HG03066 (cell line): ENCODE results near the gene HAPLN3.

Experiments
- ATAC-seq: cut with Tn5 transposase; IDR thresholded peaks from one replicate; pipeline ENCODE4 v1.9.1; 2021; ENCODE audit warnings: low read depth; ENCODE audit not compliant: unreplicated experiment

The HAPLN3 gene

DNA sequence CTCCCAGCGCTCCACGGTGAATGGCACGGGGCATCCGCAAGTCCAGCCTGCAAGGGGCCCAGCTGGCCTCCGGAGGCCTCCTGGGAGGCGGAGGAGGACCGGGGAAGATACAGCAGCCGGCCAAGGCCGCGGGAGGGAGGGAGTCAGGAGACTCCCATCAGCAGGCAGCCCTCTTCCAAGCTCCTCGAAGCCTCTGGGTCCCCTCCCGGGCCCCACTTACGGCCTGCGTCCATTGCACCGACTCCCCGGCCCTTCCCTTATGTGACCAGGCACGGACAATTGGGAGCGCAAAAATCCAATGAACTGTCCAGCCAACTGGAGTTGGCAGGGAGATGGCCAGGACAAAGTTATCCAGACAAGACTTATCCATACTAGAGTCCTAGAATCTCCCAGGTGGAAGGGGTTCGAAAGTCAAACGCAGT lies 17.2 kb upstream of the HAPLN3 start:
- ATAC-seq, result no peak

DNA sequence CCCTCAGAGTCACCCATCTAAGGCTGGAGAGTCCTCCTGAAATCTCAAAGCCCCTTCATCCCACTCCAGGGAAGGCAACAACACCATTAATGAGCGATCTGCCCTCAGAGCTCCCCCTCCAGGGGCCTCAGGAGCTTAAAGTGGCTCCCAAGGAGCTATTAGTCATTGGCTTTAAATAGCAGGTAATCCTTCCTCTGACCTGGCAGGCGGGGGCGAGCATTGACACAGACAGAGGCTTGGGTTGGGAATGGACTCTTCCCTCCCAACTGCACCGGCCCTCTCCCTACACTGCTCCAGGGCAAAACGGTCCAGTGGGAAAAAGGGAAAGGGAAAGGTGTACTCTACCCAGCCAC lies 16.4 kb upstream of the HAPLN3 start:
- ATAC-seq, result no peak

DNA sequence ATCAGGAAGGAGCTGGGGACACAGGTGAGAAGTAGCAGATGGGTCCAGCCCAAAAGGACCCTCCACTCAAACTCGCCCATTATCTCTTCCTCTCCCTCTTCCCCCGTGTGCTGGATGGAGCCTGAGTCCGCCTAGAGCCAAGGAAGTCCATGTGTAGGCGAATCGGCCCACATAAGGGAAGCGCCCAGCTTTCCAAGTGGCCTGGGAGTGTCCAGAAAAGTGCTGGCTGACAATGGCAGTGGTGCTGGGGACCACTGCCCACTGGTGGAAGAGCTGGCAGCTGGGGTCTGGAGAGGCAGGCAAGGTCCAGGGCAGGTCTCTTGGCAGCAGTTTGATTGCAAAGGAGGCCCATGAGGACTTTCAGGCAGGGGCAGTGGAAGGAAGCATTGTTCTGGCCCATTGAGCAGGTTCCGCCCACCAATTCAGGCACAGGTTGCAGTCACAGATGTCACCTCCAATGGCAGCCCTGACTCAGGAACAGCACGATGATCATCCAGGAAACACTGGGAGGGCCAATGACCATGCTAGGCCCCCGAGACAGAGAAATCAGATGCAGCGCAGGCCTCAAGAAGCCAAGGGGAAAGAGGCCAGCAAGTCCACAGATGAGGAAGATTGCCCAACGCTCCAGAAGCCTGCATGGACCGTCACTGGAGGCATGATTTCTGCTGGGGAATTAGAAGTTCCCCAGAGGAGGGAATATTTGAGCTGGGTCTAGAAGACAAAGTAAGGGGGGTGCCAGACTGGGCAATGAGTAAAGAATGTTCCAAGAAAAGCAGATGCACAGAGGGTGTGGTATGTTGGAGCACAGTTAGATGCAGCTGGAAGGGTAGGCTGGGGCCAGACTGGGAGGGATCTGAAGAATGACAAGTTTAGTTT lies 14.8 kb upstream of the HAPLN3 start:
- no peak for ATAC-seq

DNA sequence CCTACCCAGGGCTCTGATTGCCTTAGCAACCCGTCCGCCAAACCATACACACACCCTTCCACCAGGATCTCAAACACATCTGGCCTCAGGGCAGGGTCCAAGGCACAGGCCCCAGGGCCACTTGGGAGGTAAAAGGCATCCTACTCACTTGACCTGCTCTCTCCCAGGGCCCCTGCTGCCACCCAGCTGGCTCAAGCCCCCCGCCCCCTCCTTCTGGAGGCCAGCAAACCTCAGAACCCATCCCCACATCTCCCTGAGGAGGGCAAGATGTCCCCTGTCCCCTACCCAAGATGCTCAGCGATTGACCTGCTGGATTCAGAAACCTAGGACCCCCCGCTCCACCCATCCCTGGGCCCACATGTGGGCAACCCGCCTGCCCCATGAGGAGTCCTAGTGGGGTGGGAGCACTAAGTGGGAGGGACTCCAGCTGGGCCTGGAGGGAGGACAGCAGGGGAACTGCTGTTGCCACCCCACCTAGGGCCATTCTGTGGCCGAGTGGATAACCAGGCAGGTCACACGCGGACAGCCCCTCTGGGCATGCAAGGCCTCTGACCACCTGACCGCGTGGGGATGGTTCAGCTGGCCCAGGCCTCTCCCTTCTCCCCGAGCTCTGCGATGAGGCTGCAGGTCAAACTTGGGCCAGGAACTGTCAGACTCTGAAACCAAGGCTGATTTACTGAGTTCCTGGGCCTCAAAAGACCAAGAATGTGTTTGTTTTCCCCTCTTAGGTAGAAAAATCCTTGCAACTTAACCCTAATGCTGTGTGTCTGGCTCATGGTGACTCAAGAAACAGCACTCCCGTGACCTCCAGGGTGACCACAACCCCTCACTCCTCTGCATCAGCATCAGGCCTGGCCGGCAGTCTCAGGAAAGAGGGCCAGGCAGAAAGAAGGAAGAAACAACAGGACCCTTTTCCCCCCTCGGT lies 13.6 kb upstream of the HAPLN3 start:
- ATAC-seq, result no peak

DNA sequence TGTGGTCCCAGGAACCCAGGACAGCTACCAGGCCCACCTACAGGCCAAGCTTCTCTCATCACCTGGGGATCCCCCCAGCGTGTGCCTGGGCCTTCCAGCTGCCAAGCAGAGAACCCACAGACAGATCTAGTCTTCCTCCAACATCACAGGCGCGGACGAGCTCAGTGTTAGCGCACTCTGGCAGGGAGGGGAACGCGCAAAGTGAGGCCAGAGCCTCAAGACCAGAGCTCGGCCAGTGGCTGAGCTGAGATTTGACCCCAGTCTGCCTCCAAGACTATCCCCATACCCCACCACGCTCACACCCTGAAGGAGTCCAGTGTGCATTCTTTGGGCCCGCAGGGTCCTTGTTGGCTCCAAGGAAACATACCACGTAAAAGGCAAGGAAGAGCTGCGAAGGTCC lies 12.8 kb upstream of the HAPLN3 start:
- no peak for ATAC-seq

DNA sequence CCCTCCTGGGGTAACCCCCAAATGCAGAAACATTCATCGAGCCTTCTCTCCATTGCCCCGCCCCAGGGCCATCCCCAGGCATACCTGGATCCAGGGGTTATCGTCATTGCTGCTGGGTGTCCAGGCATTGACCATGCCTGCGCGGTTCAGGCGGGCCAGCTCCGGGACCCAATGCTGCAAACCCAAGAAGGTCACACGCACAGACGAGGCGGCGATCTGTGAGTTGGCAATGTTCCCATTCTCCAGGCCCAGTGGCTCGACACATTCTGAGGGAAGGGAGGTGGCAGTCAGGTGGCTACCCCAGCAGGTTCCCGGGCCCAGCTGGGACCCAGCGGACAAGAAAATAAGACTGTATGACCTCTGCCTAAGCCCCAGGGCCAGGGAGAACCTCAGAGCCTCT lies 11.8 kb upstream of the HAPLN3 start:
- no peak for ATAC-seq

DNA sequence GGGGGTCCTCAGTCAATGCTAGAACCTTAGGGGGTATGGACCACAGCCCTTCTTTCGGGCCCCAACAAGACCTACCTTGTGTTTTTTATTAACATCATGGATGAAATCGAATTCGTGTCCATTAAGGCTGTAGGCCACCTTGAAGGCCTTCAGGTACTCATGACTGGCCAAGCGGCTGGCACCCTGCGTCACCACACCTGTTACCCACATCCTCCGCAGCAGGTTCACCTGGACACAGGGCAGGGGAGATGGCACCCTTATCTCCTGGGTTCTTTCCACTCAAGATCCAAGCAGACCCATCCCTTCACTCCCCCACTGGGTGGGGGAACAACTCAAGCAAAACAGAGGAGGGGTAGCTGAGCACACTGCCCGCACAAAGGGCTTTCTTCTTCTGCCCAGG lies 11.2 kb upstream of the HAPLN3 start:
- ATAC-seq, result no peak

DNA sequence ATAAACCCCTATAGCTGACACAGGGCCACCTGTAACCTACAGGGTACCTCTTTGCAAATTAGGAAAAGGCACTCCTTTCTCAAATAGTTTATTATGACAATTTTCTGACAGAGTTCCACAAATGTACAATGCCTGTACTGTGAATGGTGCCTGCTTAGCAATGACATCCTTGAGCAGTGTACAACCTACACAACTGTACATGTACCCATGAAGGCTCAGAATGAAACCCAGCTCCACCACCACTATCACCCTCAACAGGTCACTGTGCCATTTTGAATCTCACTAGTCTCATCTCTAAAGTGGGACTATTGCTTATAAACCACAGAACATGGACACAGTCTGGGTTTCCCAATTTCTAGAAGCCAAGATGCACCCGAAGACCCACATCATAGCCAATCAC lies 10.8 kb upstream of the HAPLN3 start:
- no peak for ATAC-seq

DNA sequence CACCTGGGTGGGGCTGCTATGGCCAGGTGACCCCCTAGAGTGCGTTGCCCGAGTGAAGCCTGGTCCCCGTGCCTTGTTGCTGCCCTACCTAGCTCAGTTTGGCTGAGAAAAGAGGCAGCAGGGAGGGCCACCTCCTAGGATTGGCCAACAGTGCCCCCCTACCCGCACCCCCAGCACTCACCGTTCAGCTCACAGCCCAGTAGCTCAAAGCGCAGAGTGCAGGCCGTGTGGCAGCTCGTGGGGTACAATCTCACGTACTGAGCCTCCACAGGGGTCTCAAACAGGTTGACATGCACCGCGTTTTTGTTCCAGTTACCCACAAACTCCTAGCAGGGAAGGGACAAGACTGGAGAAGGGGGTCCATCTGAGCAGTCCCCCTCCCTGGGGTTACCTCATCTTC lies 10.2 kb upstream of the HAPLN3 start:
- no peak for ATAC-seq

DNA sequence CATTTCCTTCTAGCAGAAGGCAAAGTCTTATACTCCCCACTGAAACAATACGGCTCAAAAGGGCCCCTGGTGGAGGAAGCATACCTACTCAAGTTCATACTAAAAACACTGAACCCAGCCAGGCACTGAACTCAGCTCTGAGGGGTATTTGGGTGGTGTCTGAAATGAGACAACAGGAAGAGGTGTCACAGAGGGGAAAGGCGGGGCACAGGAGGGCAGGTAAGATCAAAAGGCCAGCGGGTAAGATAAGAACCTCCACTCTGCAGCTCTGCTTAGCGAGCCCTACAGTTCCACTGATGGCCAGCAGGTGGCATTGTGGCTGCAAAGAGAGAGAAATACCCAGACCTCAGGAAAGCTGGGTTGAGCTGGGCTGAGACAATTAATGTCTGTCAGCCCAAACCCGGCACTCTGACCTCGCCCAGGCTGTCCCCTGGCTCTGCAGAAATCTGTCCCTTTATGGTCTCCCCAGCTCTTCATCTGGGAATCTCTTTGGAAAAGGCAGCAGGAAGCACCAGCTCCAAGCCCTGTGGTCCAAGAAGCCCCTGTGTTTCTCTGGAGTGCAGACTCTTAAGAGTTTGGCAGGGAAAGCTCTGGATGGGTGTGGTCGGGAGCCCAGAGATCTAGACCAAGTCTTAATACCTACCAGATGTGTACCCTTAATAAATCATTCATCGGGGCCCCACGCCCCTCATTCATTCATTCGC lies 9.4 kb upstream of the HAPLN3 start:
- peak; percentile 71 for ATAC-seq

DNA sequence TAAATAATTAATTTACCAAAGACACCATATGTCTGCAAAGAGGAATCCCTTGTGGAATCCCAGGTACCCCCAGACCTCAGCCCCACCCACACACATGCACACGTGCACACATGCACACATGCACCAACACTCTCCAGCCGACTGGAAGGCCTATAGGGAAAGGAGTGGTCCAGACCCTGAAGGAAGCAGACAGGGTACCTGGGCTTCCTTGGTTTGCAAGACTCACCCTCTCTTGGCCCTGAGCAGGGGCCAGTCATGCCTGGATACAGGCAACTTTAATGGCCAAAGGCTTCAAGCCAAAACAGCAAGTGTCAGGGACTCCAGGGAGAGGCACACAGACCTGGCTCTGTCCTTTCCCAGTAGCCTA lies 8.9 kb upstream of the HAPLN3 start:
- ATAC-seq, result no peak

DNA sequence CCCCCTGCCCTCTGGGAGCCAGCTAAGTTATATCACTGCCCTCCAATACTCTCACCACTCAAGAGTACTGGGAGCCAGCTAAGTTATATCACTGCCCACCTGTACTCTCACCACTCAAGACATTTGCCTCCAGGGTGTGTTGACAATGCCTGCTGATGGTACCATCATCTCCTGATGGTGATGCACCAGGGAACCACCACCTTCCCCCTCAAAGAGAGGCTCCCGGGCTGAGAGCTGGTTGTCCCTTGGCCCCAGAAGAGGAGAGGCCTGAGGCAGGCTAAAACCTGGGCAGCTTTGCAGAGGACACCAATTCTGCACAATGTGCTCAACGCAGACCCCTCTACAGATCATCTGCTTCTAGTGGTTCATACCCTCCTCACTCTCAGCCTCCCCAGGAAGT lies 7.5 kb upstream of the HAPLN3 start:
- no peak for ATAC-seq

DNA sequence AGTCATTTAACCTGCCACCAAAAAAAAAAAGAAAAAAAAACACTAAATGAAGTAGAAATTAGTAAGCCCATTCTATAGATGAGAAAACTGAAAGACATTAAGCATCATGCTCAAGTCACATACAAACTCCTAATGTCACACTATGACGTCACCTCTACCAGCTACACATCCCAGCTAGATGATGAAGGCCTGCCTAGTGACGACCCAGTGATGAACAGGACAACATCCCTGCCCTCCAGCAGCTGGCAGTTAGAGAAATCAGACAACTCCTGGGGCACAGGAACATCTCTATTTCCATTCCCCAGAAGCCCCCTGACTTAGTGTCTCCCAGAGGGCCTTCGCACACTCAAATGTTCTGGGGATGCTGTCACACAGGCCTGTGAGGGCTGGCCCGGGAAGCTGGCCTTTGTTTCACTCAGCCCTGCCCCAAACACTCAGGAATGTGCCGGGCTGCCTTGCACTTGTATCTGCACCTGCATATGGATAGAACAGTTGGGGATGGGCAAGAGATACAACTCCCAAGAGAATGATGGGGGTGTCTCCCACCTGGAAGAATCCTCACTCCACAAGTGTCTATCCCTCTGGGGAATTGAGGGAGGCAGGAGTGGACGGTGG lies 7.0 kb upstream of the HAPLN3 start:
- ATAC-seq, result no peak

DNA sequence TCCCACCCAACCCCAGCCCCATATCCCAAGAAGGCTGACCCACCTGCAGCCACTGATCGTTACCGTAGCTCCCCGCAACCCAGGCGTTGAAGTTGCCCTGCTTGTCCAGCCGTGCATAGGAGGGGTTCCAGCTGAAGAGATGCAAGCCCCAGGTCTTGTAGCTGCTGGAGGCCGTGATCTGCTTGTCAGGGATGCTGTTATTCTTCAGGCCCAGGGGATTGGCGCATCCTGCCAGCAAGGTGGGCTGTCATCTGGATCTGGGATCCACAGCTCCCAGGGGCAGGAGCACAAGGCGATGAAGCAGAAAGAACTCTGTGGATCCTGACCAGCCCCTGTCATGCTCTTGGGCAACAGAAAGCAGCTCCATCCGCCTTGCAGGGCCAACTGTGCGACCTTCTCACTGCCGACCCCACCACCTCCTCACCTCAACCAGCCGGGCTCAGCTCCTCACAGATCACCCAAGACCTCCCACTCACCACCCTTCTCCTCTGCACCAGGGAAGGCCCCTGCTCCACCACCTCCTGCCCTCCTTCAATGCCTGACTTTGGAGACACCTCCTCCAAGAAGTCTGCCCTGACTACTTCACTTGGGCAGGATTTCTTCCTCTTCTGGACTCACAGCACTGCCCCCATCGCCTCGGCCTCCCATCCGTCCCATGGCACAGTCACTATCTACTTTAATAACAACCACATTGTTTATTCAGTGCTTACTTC lies 6.3 kb upstream of the HAPLN3 start:
- ATAC-seq, result no peak

DNA sequence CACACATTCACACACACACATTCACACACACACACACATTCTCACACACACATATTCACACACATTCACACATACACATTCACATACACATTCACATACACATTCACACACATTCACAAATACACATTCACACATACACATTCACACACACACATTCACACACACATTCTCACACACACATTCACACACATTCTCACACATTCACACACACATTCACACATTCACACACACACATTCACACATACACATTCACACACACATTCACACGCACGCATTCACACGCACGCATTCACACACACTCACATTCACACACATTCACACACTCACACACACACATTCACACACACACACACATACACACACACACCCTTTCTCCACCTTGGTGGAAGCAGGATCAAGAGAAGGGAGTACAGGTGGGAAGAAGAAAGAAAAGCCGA lies 5.7 kb upstream of the HAPLN3 start:
- ATAC-seq, result no peak

DNA sequence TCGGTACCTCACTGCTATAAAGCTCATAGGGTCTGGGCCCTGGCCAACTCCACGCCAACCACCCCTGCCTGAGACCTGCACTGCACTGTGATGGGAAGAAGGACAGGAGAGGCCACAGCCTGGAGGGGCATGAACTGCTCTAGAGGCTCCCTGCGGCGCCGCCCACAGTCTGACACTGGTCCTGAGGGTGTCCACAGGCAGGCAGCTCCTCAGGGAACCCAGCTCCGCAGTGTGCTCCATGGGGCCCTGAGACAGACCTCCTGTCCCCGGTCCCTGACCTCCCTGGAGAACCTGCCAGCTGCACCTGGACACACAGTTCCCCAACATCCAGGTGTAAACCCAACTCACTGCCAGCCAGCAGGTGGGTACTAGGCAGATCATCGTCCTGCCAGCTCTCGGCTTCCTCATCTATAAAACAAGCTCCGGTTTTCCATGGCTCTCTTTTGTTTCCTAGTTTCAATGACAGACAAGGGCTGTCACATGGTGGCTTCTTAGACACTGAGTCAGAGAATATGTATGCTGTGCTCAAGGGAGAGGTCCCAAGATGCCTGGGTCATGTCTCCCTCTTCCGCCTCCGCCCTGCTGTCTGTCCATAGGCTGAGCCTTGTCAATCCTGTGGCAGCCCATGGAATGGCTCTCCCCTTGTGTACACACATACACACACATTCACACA lies 5.1 kb upstream of the HAPLN3 start:
- ATAC-seq, result no peak

DNA sequence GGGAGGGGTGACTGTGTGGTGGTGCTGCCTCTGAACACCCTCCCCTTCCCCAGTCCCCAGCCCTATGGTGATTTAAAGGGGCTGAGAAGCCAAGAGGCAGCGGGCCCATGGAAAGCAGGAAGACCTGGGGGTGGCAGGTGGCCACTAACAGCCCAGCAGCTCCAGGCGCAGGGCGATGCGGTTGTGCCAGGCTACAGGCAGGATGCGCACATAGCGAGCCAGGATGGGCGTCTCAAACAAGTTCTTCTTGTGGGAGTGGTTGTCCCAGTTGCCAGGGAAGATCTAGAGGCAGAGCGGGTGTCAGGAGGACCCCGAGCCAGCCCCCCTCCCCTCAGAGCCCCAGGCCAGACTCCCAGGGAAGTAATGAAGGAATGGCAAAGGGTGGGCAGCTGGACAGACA lies 3.9 kb upstream of the HAPLN3 start:
- no peak for ATAC-seq

DNA sequence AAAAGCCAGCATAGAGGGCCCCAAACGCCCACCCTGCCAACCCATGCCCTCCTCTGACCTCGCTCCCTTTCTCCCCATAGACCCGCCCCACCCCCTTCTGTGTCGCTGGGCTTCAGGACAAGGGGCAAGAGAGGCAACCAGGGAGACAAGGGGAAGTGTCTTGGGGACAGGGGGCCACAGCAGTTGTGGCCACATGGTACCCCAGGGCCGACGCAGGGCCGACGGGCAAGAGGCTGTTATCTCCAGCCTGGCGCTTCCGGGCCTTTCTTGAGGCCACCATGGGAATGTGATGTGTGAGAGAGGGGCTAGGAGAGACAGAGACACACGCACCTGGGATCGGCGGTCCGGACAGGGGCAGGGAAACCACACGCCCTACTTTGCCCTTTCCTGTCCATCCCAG lies 3.4 kb upstream of the HAPLN3 start:
- ATAC-seq, result no peak

DNA sequence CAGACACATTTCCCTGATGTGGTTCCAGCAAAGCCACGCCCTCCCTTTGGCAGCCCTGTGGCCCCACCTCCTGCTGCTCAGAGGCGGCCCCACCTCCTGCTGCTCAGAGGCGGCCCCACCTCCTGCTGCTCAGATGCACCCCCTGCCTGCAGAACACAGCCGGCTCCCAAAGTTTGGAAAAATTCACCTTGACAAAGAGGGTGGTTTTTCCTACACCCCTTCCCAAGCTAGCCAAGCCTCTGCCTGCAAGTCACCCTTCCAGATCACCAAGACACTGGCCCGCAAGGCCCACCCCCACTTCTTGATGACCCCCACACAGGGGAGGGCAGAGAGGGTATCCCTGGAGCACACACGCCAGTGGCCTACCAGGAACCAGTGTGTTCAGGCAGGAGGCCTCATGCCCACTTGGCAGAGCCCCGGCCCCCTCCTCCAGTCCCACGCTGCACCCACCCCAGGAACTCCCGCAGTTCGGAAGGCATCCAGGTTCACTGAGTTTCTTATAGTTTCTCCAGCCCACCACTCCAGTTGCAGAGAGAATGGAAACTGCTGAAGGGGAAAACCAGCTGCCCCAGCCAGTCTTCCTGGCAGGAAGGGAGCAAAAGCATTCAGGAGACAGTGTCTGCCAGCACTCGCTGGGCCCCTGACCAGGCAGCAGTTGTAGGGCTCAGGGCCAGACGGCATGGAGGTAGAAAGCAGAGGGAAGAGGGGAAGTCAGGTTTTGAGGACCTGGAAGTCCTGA lies 2.3 kb upstream of the HAPLN3 start:
- ATAC-seq, result no peak
